Muscle layer of colon (tissue), 2 donors: ENCODE measurements around the gene ZNF444.

Experiments used
- H3K27ac ChIP-seq: one replicate; pipeline ENCODE4 v1.7.0; 2013; ENCODE audit warnings: low read depth, mild to moderate bottlenecking, low read length, moderate library complexity
- H3K27me3 ChIP-seq, 2 donors: one replicate each; pipeline ENCODE4 v1.7.0; 2013; ENCODE audit warnings: low read length in 2 of 2, mild to moderate bottlenecking in 2 of 2; ENCODE audit not compliant: insufficient read depth in 2 of 2, control insufficient read depth in 1 of 2
- H3K36me3 ChIP-seq: one replicate; pipeline ENCODE4 v1.7.0; 2013; ENCODE audit warnings: mild to moderate bottlenecking, low read length; ENCODE audit not compliant: insufficient read depth
- H3K4me1 ChIP-seq: one replicate; pipeline ENCODE4 v1.7.0; 2013; ENCODE audit warnings: mild to moderate bottlenecking, low read length; ENCODE audit not compliant: insufficient read depth
- H3K4me3 ChIP-seq, 2 donors: one replicate each; pipeline ENCODE4 v1.7.0; 2013; ENCODE audit warnings: low read length in 2 of 2, low read depth in 1 of 2, mild to moderate bottlenecking in 1 of 2, moderate library complexity in 1 of 2
- H3K9ac ChIP-seq: one replicate; pipeline ENCODE4 v1.7.0; 2013; ENCODE audit warnings: low read length
- H3K9me3 ChIP-seq: one replicate; pipeline ENCODE4 v1.7.0; 2013; ENCODE audit warnings: mild to moderate bottlenecking, low read length
- donor health status: abdominal sarcoma.
- donor health status: Adenocarcinoma of cecum.

The ZNF444 gene

GRCh38 chr19:56155124-56155687, 14.1 kb downstream of the ZNF444 start:
- Histone ChIP-seq H3K4me1 (peaks cover 8% of the 10 kb centered on the region), H3K36me3 (peaks cover 22% of the 10 kb centered on the region)

GRCh38 chr19:56156768-56157167, 15.7 kb downstream of the ZNF444 start:
- Histone ChIP-seq H3K9ac (no peak overlapping the region), H3K9me3 (no peaks in the 10 kb centered on the region), H3K4me3 (no peak overlapping the region), H3K36me3 (peaks cover 22% of the 10 kb centered on the region), H3K4me1 (peaks cover 8% of the 10 kb centered on the region), H3K27me3 (no peaks in the 10 kb centered on the region), H3K27ac (no peak overlapping the region)

More at GRCh38 chr19:56155124-56155687, 14.1 kb downstream of the ZNF444 start:
- H3K4me3 ChIP-seq, result no peak overlapping the region
- H3K27ac ChIP-seq, result no peak overlapping the region
- H3K27me3 ChIP-seq, result no peaks in the 10 kb centered on the region
- no peaks in the 10 kb centered on the region for H3K9me3 ChIP-seq
- no peak overlapping the region for H3K9ac ChIP-seq

DNA sequence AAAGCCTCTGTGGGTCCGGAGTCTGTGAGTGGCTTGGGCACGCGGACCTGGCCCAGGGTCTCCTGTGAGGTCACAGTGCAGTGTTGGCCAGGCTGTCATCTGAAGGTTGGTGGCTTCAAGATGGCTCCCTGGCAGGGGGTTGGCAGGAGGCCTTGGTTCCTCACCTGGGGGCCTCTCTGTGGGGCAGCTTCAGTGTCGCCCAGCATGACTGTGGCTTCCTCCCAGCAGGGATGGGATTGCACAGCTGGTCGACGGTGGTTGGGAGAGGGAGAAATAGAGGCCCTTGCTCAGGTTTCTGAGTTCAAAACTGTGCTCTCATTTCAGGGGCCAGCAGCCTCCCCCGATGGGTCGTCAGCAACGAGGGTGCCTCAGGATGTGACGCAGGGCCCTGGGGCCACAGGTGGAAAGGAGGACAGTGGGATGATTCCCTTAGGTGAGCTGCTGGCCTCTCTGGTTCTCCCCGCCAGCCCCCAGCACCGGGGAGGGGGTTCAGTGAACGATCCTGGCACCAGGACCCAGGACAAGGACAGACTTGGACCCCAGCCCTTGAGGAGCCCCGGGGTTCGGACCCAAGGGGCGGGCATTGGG, 17.2 kb downstream of the ZNF444 start:
- H3K27ac ChIP-seq, result no peak overlapping the region
- H3K4me3 ChIP-seq, result no peak overlapping the region
- no peaks in the 10 kb centered on the region for H3K27me3 ChIP-seq
- H3K4me1 ChIP-seq, result peaks cover 1% of the 10 kb centered on the region
- H3K9me3 ChIP-seq, result no peaks in the 10 kb centered on the region
- peaks cover 22% of the 10 kb centered on the region for H3K36me3 ChIP-seq
- H3K9ac ChIP-seq, result no peak overlapping the region

- H3K9ac ChIP-seq, result no peak overlapping the region
- H3K4me1 ChIP-seq, result no peaks in the 10 kb centered on the region
- H3K36me3 ChIP-seq, result peaks cover 22% of the 10 kb centered on the region
- no peak overlapping the region for H3K4me3 ChIP-seq
- no peaks in the 10 kb centered on the region for H3K9me3 ChIP-seq
- H3K27me3 ChIP-seq, result no peaks in the 10 kb centered on the region
- no peak overlapping the region for H3K27ac ChIP-seq
Measured at GRCh38 chr19:56159009-56159559, 18.0 kb downstream of the ZNF444 start.

DNA sequence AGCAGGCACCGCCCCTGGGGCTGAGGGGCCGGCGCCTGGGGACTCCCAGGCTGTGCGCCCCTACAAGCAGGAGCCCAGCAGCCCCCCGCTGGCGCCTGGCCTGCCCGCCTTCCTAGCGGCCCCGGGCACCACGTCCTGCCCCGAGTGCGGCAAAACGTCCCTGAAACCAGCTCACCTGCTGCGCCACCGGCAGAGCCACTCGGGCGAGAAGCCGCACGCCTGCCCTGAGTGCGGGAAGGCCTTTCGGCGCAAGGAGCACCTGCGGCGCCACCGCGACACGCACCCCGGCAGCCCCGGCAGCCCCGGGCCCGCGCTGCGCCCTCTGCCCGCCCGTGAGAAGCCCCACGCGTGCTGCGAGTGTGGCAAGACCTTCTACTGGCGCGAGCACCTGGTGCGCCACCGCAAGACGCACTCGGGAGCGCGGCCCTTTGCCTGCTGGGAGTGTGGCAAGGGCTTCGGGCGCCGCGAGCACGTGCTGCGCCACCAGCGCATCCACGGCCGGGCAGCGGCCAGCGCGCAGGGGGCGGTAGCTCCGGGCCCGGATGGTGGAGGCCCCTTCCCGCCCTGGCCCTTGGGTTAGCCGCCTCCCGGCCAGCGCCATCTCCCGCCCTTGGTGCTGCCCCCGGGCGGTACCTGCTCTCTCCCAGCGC, 18.7 kb downstream of the ZNF444 start:
- peaks cover 22% of the 10 kb centered on the region for H3K36me3 ChIP-seq
- H3K4me3 ChIP-seq, result no peak overlapping the region
- H3K4me1 ChIP-seq, result no peaks in the 10 kb centered on the region

GRCh38 chr19:56161534-56161933, 20.4 kb downstream of the ZNF444 start:
- no peak overlapping the region for H3K9ac ChIP-seq
- H3K27ac ChIP-seq, result no peak overlapping the region
- H3K36me3 ChIP-seq, result peaks cover 12% of the 10 kb centered on the region
- H3K9me3 ChIP-seq, result no peaks in the 10 kb centered on the region
- no peak overlapping the region for H3K4me3 ChIP-seq
- H3K27me3 ChIP-seq, result no peaks in the 10 kb centered on the region
- H3K4me1 ChIP-seq, result no peaks in the 10 kb centered on the region

More for the DNA sequence above, 18.7 kb downstream of the ZNF444 start:
- Histone ChIP-seq H3K27ac (no peak overlapping the region), H3K9ac (no peak overlapping the region), H3K9me3 (no peaks in the 10 kb centered on the region), H3K27me3 (no peaks in the 10 kb centered on the region)

DNA sequence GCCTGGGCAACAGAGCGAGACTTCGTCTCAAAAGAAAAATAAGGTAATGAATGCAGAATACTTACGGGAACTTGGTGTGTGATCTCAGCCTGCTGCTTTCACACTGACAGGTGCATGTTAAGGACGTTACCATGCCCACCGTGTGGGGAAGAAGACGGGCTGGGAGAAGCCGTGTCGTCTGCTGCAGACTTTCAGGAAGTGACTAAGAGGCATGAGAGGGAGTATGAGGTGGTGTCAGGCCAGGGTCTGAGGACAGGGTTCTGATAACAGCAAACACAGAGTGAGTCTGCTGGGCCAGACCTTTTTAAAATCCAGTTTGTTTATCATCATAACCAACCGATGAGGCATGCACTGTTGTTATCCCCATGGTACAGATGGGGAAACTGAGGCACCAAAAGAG, 21.2 kb downstream of the ZNF444 start:
- Histone ChIP-seq H3K27ac (no peak overlapping the region), H3K36me3 (peaks cover 12% of the 10 kb centered on the region), H3K9ac (no peak overlapping the region), H3K4me1 (no peaks in the 10 kb centered on the region), H3K9me3 (no peaks in the 10 kb centered on the region), H3K4me3 (no peak overlapping the region), H3K27me3 (no peaks in the 10 kb centered on the region)

DNA sequence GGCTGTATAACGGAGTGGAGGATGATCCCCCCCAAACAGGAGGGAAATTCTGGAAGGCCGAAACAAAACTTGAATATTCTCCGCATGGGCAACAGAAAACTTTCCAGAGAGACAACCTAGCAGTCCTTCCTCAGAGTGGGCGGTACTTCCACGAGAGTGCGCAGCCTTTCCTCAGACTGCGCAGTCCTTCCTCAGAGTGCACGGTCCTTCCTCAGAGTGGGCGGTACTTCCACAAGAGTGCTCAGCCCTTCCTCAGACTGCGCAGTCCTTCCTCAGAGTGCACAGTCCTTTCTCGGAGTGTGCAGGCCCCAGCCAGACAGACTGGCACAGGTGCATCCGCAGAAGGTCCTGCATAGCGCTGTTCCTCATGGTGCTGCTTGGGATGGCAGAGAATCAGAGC, 22.0 kb downstream of the ZNF444 start:
- no peaks in the 10 kb centered on the region for H3K4me1 ChIP-seq
- peaks cover 12% of the 10 kb centered on the region for H3K36me3 ChIP-seq
- H3K9me3 ChIP-seq, result no peaks in the 10 kb centered on the region
- no peak overlapping the region for H3K27ac ChIP-seq
- no peak overlapping the region for H3K4me3 ChIP-seq
- no peak overlapping the region for H3K9ac ChIP-seq
- no peaks in the 10 kb centered on the region for H3K27me3 ChIP-seq

- Histone ChIP-seq H3K4me3 (no peak overlapping the region), H3K27ac (no peak overlapping the region), H3K27me3 (no peaks in the 10 kb centered on the region), H3K36me3 (no peaks in the 10 kb centered on the region), H3K4me1 (no peaks in the 10 kb centered on the region), H3K9ac (no peak overlapping the region), H3K9me3 (no peaks in the 10 kb centered on the region)
Measured at GRCh38 chr19:56167064-56167578, 26.0 kb downstream of the ZNF444 start.

DNA sequence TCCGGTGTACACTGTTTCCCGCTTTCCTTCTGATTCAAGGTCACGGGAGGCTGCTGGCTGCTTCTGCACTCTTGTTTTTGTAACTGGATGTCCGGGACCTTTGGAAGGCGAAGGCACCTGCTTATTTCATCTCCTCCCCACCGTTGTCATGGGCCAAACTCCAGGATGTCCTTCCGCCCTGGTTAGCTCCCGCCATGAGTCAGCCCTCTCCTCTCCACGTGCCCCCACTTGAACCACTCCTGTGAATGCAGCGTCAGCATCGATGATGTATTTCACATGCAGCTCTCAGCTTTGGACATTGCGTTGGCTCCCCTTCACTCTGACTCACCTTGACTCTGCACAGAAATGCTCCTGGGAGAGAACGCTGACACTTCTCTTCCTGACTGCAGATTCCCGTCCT, 29.2 kb downstream of the ZNF444 start:
- H3K4me3 ChIP-seq, result no peak overlapping the region

GRCh38 chr19:56174086-56174485, 33.0 kb downstream of the ZNF444 start:
- Histone ChIP-seq H3K9me3 (no peaks in the 10 kb centered on the region), H3K4me3 (no peak overlapping the region), H3K9ac (no peak overlapping the region), H3K4me1 (no peaks in the 10 kb centered on the region), H3K36me3 (no peaks in the 10 kb centered on the region), H3K27ac (no peak overlapping the region), H3K27me3 (peaks cover 0 to 20% of the 10 kb centered on the region in 2 donors)

More for the DNA sequence above, 29.2 kb downstream of the ZNF444 start:
- no peaks in the 10 kb centered on the region for H3K4me1 ChIP-seq
- no peak overlapping the region for H3K27ac ChIP-seq
- H3K36me3 ChIP-seq, result no peaks in the 10 kb centered on the region
- H3K9me3 ChIP-seq, result no peaks in the 10 kb centered on the region
- no peak overlapping the region for H3K9ac ChIP-seq
- peaks cover 0 to 7% of the 10 kb centered on the region in 2 donors for H3K27me3 ChIP-seq
